Measurements from ENCODE around the gene MFNG.

MFNG gene

GRCh38 chr22:37502342-37503182 is 16.4 kb upstream of the MFNG start:
- Histone ChIP-seq H4K20me1 (ENCODE audit: insufficient read depth) (no peaks in the 10 kb centered on the region), H3K4me2 (no peak overlapping the region), H3K4me3 (IDR thresholded peaks at IDR 0.05; ENCODE audit: insufficient read depth, low read depth, low read length) (no peak overlapping the region), H3K79me2 (ENCODE audit: insufficient read depth, low read depth) (no peaks in the 10 kb centered on the region), H3K4me1 (ENCODE audit: low read depth, poor library complexity, severe bottlenecking) (peaks cover 19% of the 10 kb centered on the region), H3K36me3 (ENCODE audit: insufficient read depth) (no peaks in the 10 kb centered on the region), H3K27me3 (ENCODE audit: insufficient read depth, low read depth) (peaks cover 6% of the 10 kb centered on the region; the same call in 1 of the 2 replicates), H3K27ac (no peak overlapping the region), H2AFZ (ENCODE audit: low read depth) (no peak overlapping the region), H3K9ac (no peak overlapping the region)
- TF ChIP-seq CTCF (conservative IDR thresholded peaks at IDR 0.05; ENCODE audit: low read depth, low read length) = no peak

- no peaks in the 10 kb centered on the region for H3K79me2 ChIP-seq (ENCODE audit: insufficient read depth, low read depth)
- peaks cover 19% of the 10 kb centered on the region for H3K4me1 ChIP-seq (ENCODE audit: low read depth, poor library complexity, severe bottlenecking)
- H4K20me1 ChIP-seq (ENCODE audit: insufficient read depth) = no peaks in the 10 kb centered on the region
- peaks cover 6% of the 10 kb centered on the region; the same call in 1 of the 2 replicates for H3K27me3 ChIP-seq (ENCODE audit: insufficient read depth, low read depth)
- no peak overlapping the region for H2AFZ ChIP-seq (ENCODE audit: low read depth)
- H3K36me3 ChIP-seq (ENCODE audit: insufficient read depth) = no peaks in the 10 kb centered on the region
- no peak overlapping the region for H3K4me2 ChIP-seq
- H3K27ac ChIP-seq = no peak overlapping the region
- no peak for TF ChIP-seq CTCF (conservative IDR thresholded peaks at IDR 0.05; ENCODE audit: low read depth, low read length)
- no peak overlapping the region for H3K4me3 ChIP-seq (IDR thresholded peaks at IDR 0.05; ENCODE audit: insufficient read depth, low read depth, low read length)
- no peak overlapping the region for H3K9ac ChIP-seq
Observed at GRCh38 chr22:37501610-37502341, 15.6 kb upstream of the MFNG start.

- H3K79me2 ChIP-seq (ENCODE audit: insufficient read depth, low read depth) = no peaks in the 10 kb centered on the region
- H3K4me1 ChIP-seq (ENCODE audit: low read depth, poor library complexity, severe bottlenecking) = peaks cover 19% of the 10 kb centered on the region
- H4K20me1 ChIP-seq (ENCODE audit: insufficient read depth) = no peaks in the 10 kb centered on the region
- no peak overlapping the region for H3K4me2 ChIP-seq
- H3K4me3 ChIP-seq (IDR thresholded peaks at IDR 0.05; ENCODE audit: insufficient read depth, low read depth, low read length) = no peak overlapping the region
- no peak overlapping the region for H2AFZ ChIP-seq (ENCODE audit: low read depth)
- no peak for TF ChIP-seq CTCF (conservative IDR thresholded peaks at IDR 0.05; ENCODE audit: low read depth, low read length)
- H3K27me3 ChIP-seq (ENCODE audit: insufficient read depth, low read depth) = peaks cover 11% of the 10 kb centered on the region; the same call in 1 of the 2 replicates
- no peak overlapping the region for H3K27ac ChIP-seq
- no peaks in the 10 kb centered on the region for H3K36me3 ChIP-seq (ENCODE audit: insufficient read depth)
- no peak overlapping the region for H3K9ac ChIP-seq
Observed at GRCh38 chr22:37500745-37501609, 14.8 kb upstream of the MFNG start.

GRCh38 chr22:37499789-37500540 is 13.8 kb upstream of the MFNG start:
- peaks cover 19% of the 10 kb centered on the region for H3K4me1 ChIP-seq (ENCODE audit: low read depth, poor library complexity, severe bottlenecking)
- H3K27ac ChIP-seq = no peak overlapping the region
- no peak overlapping the region for H3K9ac ChIP-seq
- no peaks in the 10 kb centered on the region for H4K20me1 ChIP-seq (ENCODE audit: insufficient read depth)
- TF ChIP-seq CTCF (conservative IDR thresholded peaks at IDR 0.05; ENCODE audit: low read depth, low read length) = no peak
- H3K4me2 ChIP-seq = no peak overlapping the region
- peaks cover 11% of the 10 kb centered on the region; the same call in 1 of the 2 replicates for H3K27me3 ChIP-seq (ENCODE audit: insufficient read depth, low read depth)
- H2AFZ ChIP-seq (ENCODE audit: low read depth) = no peak overlapping the region
- H3K79me2 ChIP-seq (ENCODE audit: insufficient read depth, low read depth) = no peaks in the 10 kb centered on the region
- no peak overlapping the region for H3K4me3 ChIP-seq (IDR thresholded peaks at IDR 0.05; ENCODE audit: insufficient read depth, low read depth, low read length)
- H3K36me3 ChIP-seq (ENCODE audit: insufficient read depth) = no peaks in the 10 kb centered on the region
